ENCODE measurements around the gene SSR3. TPM values are rescaled to one million over a fixed set of nuclear protein-coding genes. Genes with fewer than 3 reads are reported as not detected.
A peak's percentile ranks its signal among the peaks of the same experiment; 100 is the strongest.

The SSR3 gene
- total and polyA plus RNA-seq, 2 of the 13 experiments (the other 11 are each of a cell fraction or from before 2014, with no cell fraction given): 229 to 325 TPM

DNA sequence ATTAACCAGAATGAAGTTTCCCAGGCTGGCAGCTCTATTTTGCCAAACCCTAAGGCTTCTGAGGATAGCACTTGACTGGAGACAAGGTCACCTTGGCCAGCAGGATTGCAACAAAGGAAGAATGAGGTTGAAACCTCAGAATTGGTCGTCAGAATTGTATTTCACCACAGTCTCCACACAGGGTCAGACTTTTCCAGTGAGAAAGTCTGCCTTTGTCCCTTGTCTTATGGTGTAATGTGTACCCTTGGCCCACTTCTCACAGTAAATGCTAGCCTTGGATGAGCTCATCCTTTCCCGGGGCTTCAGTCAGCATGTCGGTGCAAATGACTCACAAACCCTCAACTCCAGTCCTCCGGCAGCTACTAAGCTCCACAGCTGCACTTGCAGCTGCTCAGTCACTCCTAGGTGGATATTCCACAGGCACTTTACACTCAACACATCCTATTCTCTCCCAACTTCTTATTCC lies 19.7 kb downstream of the SSR3 start (continued):
- TF ChIP-seq, protein P1, sequence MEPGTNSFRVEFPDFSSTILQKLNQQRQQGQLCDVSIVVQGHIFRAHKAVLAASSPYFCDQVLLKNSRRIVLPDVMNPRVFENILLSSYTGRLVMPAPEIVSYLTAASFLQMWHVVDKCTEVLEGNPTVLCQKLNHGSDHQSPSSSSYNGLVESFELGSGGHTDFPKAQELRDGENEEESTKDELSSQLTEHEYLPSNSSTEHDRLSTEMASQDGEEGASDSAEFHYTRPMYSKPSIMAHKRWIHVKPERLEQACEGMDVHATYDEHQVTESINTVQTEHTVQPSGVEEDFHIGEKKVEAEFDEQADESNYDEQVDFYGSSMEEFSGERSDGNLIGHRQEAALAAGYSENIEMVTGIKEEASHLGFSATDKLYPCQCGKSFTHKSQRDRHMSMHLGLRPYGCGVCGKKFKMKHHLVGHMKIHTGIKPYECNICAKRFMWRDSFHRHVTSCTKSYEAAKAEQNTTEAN (CRISPR knock-in tag; conservative IDR thresholded peaks at IDR 0.05): 0 out of 2 replicates have a peak, but pooled peaks have one; percentile 41
- TF ChIP-seq, protein P2, sequence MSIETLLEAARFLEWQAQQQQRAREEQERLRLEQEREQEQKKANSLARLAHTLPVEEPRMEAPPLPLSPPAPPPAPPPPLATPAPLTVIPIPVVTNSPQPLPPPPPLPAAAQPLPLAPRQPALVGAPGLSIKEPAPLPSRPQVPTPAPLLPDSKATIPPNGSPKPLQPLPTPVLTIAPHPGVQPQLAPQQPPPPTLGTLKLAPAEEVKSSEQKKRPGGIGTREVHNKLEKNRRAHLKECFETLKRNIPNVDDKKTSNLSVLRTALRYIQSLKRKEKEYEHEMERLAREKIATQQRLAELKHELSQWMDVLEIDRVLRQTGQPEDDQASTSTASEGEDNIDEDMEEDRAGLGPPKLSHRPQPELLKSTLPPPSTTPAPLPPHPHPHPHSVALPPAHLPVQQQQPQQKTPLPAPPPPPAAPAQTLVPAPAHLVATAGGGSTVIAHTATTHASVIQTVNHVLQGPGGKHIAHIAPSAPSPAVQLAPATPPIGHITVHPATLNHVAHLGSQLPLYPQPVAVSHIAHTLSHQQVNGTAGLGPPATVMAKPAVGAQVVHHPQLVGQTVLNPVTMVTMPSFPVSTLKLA (IDR thresholded peaks at IDR 0.05): 0 out of 2 replicates have a peak, but pooled peaks have one; percentile 12
- TF ChIP-seq MYNN (CRISPR knock-in tag; IDR thresholded peaks at IDR 0.05; ENCODE audit: low read depth) (no peak), ZSCAN21 (CRISPR knock-in tag; IDR thresholded peaks at IDR 0.05; ENCODE audit: borderline replicate concordance) (peak; percentile 45; the same call in 1 of the 2 replicates), GTF2F1 (IDR thresholded peaks at IDR 0.05; ENCODE audit: low read length) (no peak), ZNF670 (CRISPR knock-in tag; IDR thresholded peaks at IDR 0.05; ENCODE audit: borderline replicate concordance) (peak; percentile 65; the same call in 1 of the 2 replicates), KDM3A (CRISPR knock-in tag; IDR thresholded peaks at IDR 0.05; ENCODE audit: low read depth) (no peak), ETV5 (CRISPR knock-in tag; IDR thresholded peaks at IDR 0.05; ENCODE audit: borderline replicate concordance) (peak; percentile 34; the same call in 1 of the 2 replicates), DMAP1 (CRISPR knock-in tag; IDR thresholded peaks at IDR 0.05) (0 out of 2 replicates have a peak, but pooled peaks have one; percentile 46), KMT2B (CRISPR knock-in tag; IDR thresholded peaks at IDR 0.05) (no peak), ZHX1 (CRISPR knock-in tag; IDR thresholded peaks at IDR 0.05; ENCODE audit: low read depth) (0 out of 2 replicates have a peak, but pooled peaks have one; percentile 33), SOX5 (CRISPR knock-in tag; IDR thresholded peaks at IDR 0.05; ENCODE audit: borderline replicate concordance) (peak; percentile 75), FOXA3 (CRISPR knock-in tag; IDR thresholded peaks at IDR 0.05) (peak; percentile 77), EZH2 (conservative IDR thresholded peaks at IDR 0.05; ENCODE audit: low read depth, low read length) (no peak), ADNP (CRISPR knock-in tag; IDR thresholded peaks at IDR 0.05) (no peak), ERF (CRISPR knock-in tag; IDR thresholded peaks at IDR 0.05) (peak; percentile 53), NR2F2 (IDR thresholded peaks at IDR 0.05; ENCODE audit: borderline replicate concordance, low read depth) (peak; percentile 38; the same call in 1 of the 2 replicates), AGO1 (IDR thresholded peaks at IDR 0.05; ENCODE audit: low read depth, low read length, poor library complexity, severe bottlenecking) (no peak), CREB1 (IDR thresholded peaks at IDR 0.05) (peak; percentile 57; the same call in 1 of the 2 replicates), CREB1 (CRISPR knock-in tag; IDR thresholded peaks at IDR 0.05) (peak; percentile 42; the same call in 1 of the 2 replicates)
- TF ChIP-seq, protein P3, sequence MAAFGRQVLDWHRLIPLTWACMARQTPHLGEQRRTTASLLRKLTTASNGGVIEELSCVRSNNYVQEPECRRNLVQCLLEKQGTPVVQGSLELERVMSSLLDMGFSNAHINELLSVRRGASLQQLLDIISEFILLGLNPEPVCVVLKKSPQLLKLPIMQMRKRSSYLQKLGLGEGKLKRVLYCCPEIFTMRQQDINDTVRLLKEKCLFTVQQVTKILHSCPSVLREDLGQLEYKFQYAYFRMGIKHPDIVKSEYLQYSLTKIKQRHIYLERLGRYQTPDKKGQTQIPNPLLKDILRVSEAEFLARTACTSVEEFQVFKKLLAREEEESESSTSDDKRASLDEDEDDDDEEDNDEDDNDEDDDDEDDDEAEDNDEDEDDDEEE (CRISPR knock-in tag; IDR thresholded peaks at IDR 0.05): peak; percentile 42; the same call in 1 of the 2 replicates
- TF ChIP-seq, protein P4, sequence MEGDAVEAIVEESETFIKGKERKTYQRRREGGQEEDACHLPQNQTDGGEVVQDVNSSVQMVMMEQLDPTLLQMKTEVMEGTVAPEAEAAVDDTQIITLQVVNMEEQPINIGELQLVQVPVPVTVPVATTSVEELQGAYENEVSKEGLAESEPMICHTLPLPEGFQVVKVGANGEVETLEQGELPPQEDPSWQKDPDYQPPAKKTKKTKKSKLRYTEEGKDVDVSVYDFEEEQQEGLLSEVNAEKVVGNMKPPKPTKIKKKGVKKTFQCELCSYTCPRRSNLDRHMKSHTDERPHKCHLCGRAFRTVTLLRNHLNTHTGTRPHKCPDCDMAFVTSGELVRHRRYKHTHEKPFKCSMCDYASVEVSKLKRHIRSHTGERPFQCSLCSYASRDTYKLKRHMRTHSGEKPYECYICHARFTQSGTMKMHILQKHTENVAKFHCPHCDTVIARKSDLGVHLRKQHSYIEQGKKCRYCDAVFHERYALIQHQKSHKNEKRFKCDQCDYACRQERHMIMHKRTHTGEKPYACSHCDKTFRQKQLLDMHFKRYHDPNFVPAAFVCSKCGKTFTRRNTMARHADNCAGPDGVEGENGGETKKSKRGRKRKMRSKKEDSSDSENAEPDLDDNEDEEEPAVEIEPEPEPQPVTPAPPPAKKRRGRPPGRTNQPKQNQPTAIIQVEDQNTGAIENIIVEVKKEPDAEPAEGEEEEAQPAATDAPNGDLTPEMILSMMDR (CRISPR knock-in tag; IDR thresholded peaks at IDR 0.05): peak; percentile 75
